GM12875 (cell line): ENCODE data around the gene TWSG1.
"Not testable (repeated sequence)": the region's sequence is repeated elsewhere in the genome, so short reads cannot be mapped to it uniquely, and the experiment has no call there.

ENCODE experiments used
- H3K4me3 ChIP-seq: one replicate; pipeline ENCODE4 v1.5.1; 2011; ENCODE audit warnings: low read depth, low read length, control low read depth
- CTCF ChIP-seq: IDR thresholded peaks from 2 replicates; pipeline ENCODE4 v1.5.1; 2011; ENCODE audit warnings: low read depth, mild to moderate bottlenecking, control low read depth, inconsistent platforms, low read length, moderate library complexity, borderline replicate concordance; ENCODE audit not compliant: insufficient read depth

TWSG1 gene

GRCh38 chr18:9431296-9431695 lies 96.7 kb downstream of the TWSG1 start:
- TF ChIP-seq CTCF, result no peak
- H3K4me3 ChIP-seq, result no peak overlapping the region

- not testable (repeated sequence) for H3K4me3 ChIP-seq
Measured at GRCh38 chr18:9433122-9433521, 98.5 kb downstream of the TWSG1 start.

GRCh38 chr18:9433671-9434121 lies 99.1 kb downstream of the TWSG1 start:
- TF ChIP-seq CTCF, result no peak
- H3K4me3 ChIP-seq, result no peak overlapping the region

GRCh38 chr18:9434122-9434701 lies 99.6 kb downstream of the TWSG1 start:
- peak overlapping the region; percentile 21 for H3K4me3 ChIP-seq
- no peak for TF ChIP-seq CTCF

GRCh38 chr18:9435041-9435440 lies 100.5 kb downstream of the TWSG1 start:
- H3K4me3 ChIP-seq, result no peak overlapping the region
- TF ChIP-seq CTCF, result no peak

GRCh38 chr18:9436206-9436929 lies 101.8 kb downstream of the TWSG1 start:
- TF ChIP-seq CTCF, result no peak
- H3K4me3 ChIP-seq, result no peak overlapping the region

- no peak for TF ChIP-seq CTCF
- H3K4me3 ChIP-seq, result no peak overlapping the region
Measured at GRCh38 chr18:9437021-9437437, 102.5 kb downstream of the TWSG1 start.
